Thyroid gland (tissue), 4 donors: ENCODE data around the gene UNC50.

Experiments
- CTCF ChIP-seq, 6 experiments: fragments of 200-600 bp in 3 of 6; fragments of 450-650 bp in 3 of 6; sonication (generic) in 3 of 6; IDR thresholded peaks; one replicate each; pipeline ENCODE4 v1.5.1; 2016 to 2019; ENCODE audit warnings: antibody characterized with exemption in 6 of 6, mild to moderate bottlenecking in 2 of 6, inconsistent platforms in 1 of 6, moderate library complexity in 1 of 6
- POLR2A ChIP-seq, 2 donors: fragments of 450-650 bp; IDR thresholded peaks; one replicate each; pipeline ENCODE4 v1.6.1; 2017; ENCODE audit warnings: antibody characterized with exemption in 2 of 2, mild to moderate bottlenecking in 2 of 2, moderate library complexity in 1 of 2

- TF ChIP-seq CTCF (IDR thresholded peaks at IDR 0.05) (no peak), POLR2A (IDR thresholded peaks at IDR 0.05) (no peak)
Observed at GRCh38 chr2:98576666-98577312, 31.6 kb upstream of the UNC50 start.
